ENCODE results near the gene CARM1. TPM values are rescaled to one million over a fixed set of nuclear protein-coding genes. Genes with fewer than 3 reads are reported as not detected.

Gene CARM1
- total and polyA plus RNA-seq, 2 donors (not counting 3 experiments of a cell fraction or from before 2014, with no cell fraction given): 65.6 to 70.8 TPM

GRCh38 chr19:10848230-10848856 lies 23.0 kb upstream of the CARM1 start, which contains the start of gene C19orf38:
TSS of gene C19orf38 (plus strand) at chr19:10848415. CDS start at chr19:10848509, 94 bp downstream.
- Histone ChIP-seq H3K4me3 (replicated peaks in 1 of 3; ENCODE audit: insufficient read depth in 1 of 3, low read depth in 1 of 3, low read length in 3 of 3) (no peak within 1 kb of the TSS), H3K27ac (ENCODE audit: insufficient read depth, low read depth, low read length) (no peak within 1 kb of the TSS), H4K20me1 (replicated peaks; ENCODE audit: control insufficient read depth, extremely low read depth, insufficient read depth, low read length) (no peaks in the 10 kb centered on the region), H3K27me3 (ENCODE audit: control insufficient read depth in 2 of 2, insufficient read depth in 2 of 2, low read length in 2 of 2) (peaks cover 1 to 2% of the 10 kb centered on the region in 2 experiments), H3K9ac (replicated peaks; ENCODE audit: extremely low read depth, insufficient read depth, low read length) (no peak within 1 kb of the TSS), H3K4me2 (ENCODE audit: insufficient read depth, low read length) (no peak within 1 kb of the TSS), H3K36me3 (ENCODE audit: control insufficient read depth in 2 of 2, extremely low read depth in 1 of 2, insufficient read depth in 2 of 2, low read length in 2 of 2) (no peaks in the 10 kb centered on the region), H3K9me3 (replicated peaks; ENCODE audit: control insufficient read depth, insufficient read depth, low read length) (no peaks in the 10 kb centered on the region), H3K4me1 (ENCODE audit: control insufficient read depth, extremely low read depth, insufficient read depth, low read length) (no peaks in the 10 kb centered on the region), H3K9me1 (replicated peaks; ENCODE audit: control insufficient read depth, extremely low read depth, insufficient read depth, low read length) (no peaks in the 10 kb centered on the region), H2AFZ (ENCODE audit: low read depth, low read length) (no peak within 1 kb of the TSS), H3K79me2 (ENCODE audit: control insufficient read depth, insufficient read depth, low read length) (no peaks in the 10 kb centered on the region)
- ChIA-PET CTCF (interaction anchor here (0.7 to 1.5 kb wide), 3 partner anchors 10 to 16 kb away, joined by 3 to 8 read pairs (median 4); no protein-coding TSS in a partner anchor), POLR2A (no interaction called here)
- TF ChIP-seq MAX (IDR thresholded peaks at IDR 0.05; ENCODE audit: insufficient read depth, insufficient read length): no peak
- DNase-seq (ENCODE audit: low read depth, low spot score): no peak
- no TSS peak for BruUV-seq (replicated peaks)
- no peak for FAIRE-seq
- dilution Hi-C loops (cut with MboI; ENCODE audit: extremely low pct_ligation_motif_present, low sequenced_read_pairs) (no loop called here), intact Hi-C loops (cut with micrococcal nuclease) (no loop called here)

- H3K27me3 ChIP-seq (ENCODE audit: control insufficient read depth in 2 of 2, insufficient read depth in 2 of 2, low read length in 2 of 2): peaks cover 1 to 2% of the 10 kb centered on the region in 2 experiments
- no peak overlapping the region for H3K9ac ChIP-seq (replicated peaks; ENCODE audit: extremely low read depth, insufficient read depth, low read length)
- dilution Hi-C loops (cut with MboI; ENCODE audit: extremely low pct_ligation_motif_present, low sequenced_read_pairs) (no loop called here), intact Hi-C loops (cut with micrococcal nuclease) (no loop called here)
- TF ChIP-seq JUN (IDR thresholded peaks at IDR 0.05; ENCODE audit: borderline replicate concordance, insufficient read depth, insufficient read length, low read depth) (no peak), EZH2 (IDR thresholded peaks at IDR 0.05; ENCODE audit: borderline replicate concordance, low read depth, low read length, severe bottlenecking) (no peak), FOS (IDR thresholded peaks at IDR 0.05; ENCODE audit: borderline replicate concordance, insufficient read depth, low read length) (no peak)
- H3K79me2 ChIP-seq (ENCODE audit: control insufficient read depth, insufficient read depth, low read length): no peaks in the 10 kb centered on the region
- no peaks in the 10 kb centered on the region for H3K9me3 ChIP-seq (replicated peaks; ENCODE audit: control insufficient read depth, insufficient read depth, low read length)
- no peaks in the 10 kb centered on the region for H3K9me1 ChIP-seq (replicated peaks; ENCODE audit: control insufficient read depth, extremely low read depth, insufficient read depth, low read length)
- no peaks in the 10 kb centered on the region for H3K36me3 ChIP-seq (ENCODE audit: control insufficient read depth in 2 of 2, extremely low read depth in 1 of 2, insufficient read depth in 2 of 2, low read length in 2 of 2)
- no peak overlapping the region for H3K27ac ChIP-seq (ENCODE audit: insufficient read depth, low read depth, low read length)
- H4K20me1 ChIP-seq (replicated peaks; ENCODE audit: control insufficient read depth, extremely low read depth, insufficient read depth, low read length): no peaks in the 10 kb centered on the region
- H3K4me3 ChIP-seq (replicated peaks in 1 of 3; ENCODE audit: insufficient read depth in 1 of 3, low read depth in 1 of 3, low read length in 3 of 3): no peak overlapping the region
- POLR2A ChIA-PET: no interaction called here
- FAIRE-seq (no peak), DNase-seq (ENCODE audit: low read depth, low spot score) (no peak)
- H3K4me2 ChIP-seq (ENCODE audit: insufficient read depth, low read length): no peak overlapping the region
- CTCF ChIA-PET: interaction anchor here (1.2 to 5.6 kb wide), 6 partner anchors 10 to 20 kb away, joined by 3 to 56 read pairs (median 4); partner anchors contain the start of genes CARM1 and TMED1
- H2AFZ ChIP-seq (ENCODE audit: low read depth, low read length): no peak overlapping the region
- BruUV-seq (replicated peaks): no TSS peak
- no peaks in the 10 kb centered on the region for H3K4me1 ChIP-seq (ENCODE audit: control insufficient read depth, extremely low read depth, insufficient read depth, low read length)
These were observed 20.7 kb upstream of the CARM1 start for GRCh38 chr19:10850631-10851030.
